Sigmoid colon (tissue), 7 donors: ENCODE results near the gene ADAMTS10. TPM values are rescaled to one million over a fixed set of nuclear protein-coding genes. Genes with fewer than 3 reads are reported as not detected.

Experiments
- DNase-seq: peaks from one replicate; pipeline ENCODE4 v3.0.0-alpha.2; 2019
- H3K27ac ChIP-seq, 4 donors: fragments of 200-600 bp; sonication (generic); one replicate each; pipeline ENCODE4 v1.5.1; 2016 to 2019; ENCODE audit warnings: mild to moderate bottlenecking in 1 of 4
- H3K27me3 ChIP-seq, 3 donors: fragments of 200-600 bp; sonication (generic); one replicate each; pipeline ENCODE4 v1.5.1; 2019; ENCODE audit warnings: mild to moderate bottlenecking in 1 of 3
- H3K36me3 ChIP-seq, 4 donors: fragments of 200-600 bp; sonication (generic); one replicate each; pipeline ENCODE4 v1.5.1; 2016 to 2019
- H3K4me1 ChIP-seq, 4 donors: fragments of 200-600 bp; sonication (generic); one replicate each; pipeline ENCODE4 v1.5.1; 2017 to 2019
- H3K4me3 ChIP-seq, 4 donors: fragments of 200-600 bp; sonication (generic); one replicate each; pipeline ENCODE4 v1.5.1; 2017 to 2019; ENCODE audit warnings: mild to moderate bottlenecking in 2 of 4, moderate library complexity in 1 of 4
- H3K9me3 ChIP-seq, 4 donors: fragments of 200-600 bp in 3 of 4; sonication (generic) in 3 of 4; one replicate each; pipeline versions ENCODE4 v1.5.1 to v1.6.1; 2013 to 2019
- EP300 ChIP-seq, 4 donors: sonication (generic); formaldehyde crosslinking; IDR thresholded peaks; one replicate each; pipeline ENCODE4 v1.6.1; 2017; ENCODE audit warnings: antibody characterized with exemption in 4 of 4
- POLR2A ChIP-seq, 2 donors: fragments of 450-650 bp; IDR thresholded peaks; one replicate each; pipeline ENCODE4 v1.6.1; 2016; ENCODE audit warnings: antibody characterized with exemption in 2 of 2, mild to moderate bottlenecking in 2 of 2, moderate library complexity in 2 of 2
- POLR2AphosphoS5 ChIP-seq, 4 donors: sonication (generic); formaldehyde crosslinking; IDR thresholded peaks; one replicate each; pipeline ENCODE4 v1.6.1; 2017; ENCODE audit warnings: antibody characterized with exemption in 4 of 4
- WGBS, 2 donors: extraction: QIAGEN DNeasy Blood & Tissue Kit; methylation state at CpG; one replicate each; pipeline ENCODE4 v1.1.7; 2013; 5-methylcytosine and 5-hydroxymethylcytosine counted together
- intact Hi-C: fragments of 100-400 bp; cut with DNase I; formaldehyde crosslinking; loops from one replicate; pipeline ENCODE4 v1.15.1; 2023
- polyA plus RNA-seq, 3 donors: library from polyadenylated mRNA; stranded (reverse); fragments of 200-250 nt; gene quantifications; one replicate each; pipeline ENCODE4 v1.2.3, GENCODE V29; 2013
- total RNA-seq, 4 donors: library from RNA; depleted of rRNA; stranded (reverse); fragments of >200 nt; gene quantifications; one replicate each; pipeline ENCODE4 v1.1.0, GENCODE V29; 2016
- TF ChIP-seq, protein P1 (sequence below), 4 experiments: fragments of 450-650 bp in 3 of 4; fragments of 200-600 bp in 1 of 4; IDR thresholded peaks; one replicate each; pipeline ENCODE4 v1.5.1; 2016 to 2019; ENCODE audit warnings: antibody characterized with exemption in 4 of 4, mild to moderate bottlenecking in 3 of 4, moderate library complexity in 2 of 4
- donor health status: healthy with polysubstance abuse.
- donor health status: Bipolar disorder and iron deficiency.
- donor health status: healthy.

Gene ADAMTS10
- total and polyA plus RNA-seq, 7 donors, result 1.2 to 90.6 (median 21.1) TPM; not detected in 1

DNA sequence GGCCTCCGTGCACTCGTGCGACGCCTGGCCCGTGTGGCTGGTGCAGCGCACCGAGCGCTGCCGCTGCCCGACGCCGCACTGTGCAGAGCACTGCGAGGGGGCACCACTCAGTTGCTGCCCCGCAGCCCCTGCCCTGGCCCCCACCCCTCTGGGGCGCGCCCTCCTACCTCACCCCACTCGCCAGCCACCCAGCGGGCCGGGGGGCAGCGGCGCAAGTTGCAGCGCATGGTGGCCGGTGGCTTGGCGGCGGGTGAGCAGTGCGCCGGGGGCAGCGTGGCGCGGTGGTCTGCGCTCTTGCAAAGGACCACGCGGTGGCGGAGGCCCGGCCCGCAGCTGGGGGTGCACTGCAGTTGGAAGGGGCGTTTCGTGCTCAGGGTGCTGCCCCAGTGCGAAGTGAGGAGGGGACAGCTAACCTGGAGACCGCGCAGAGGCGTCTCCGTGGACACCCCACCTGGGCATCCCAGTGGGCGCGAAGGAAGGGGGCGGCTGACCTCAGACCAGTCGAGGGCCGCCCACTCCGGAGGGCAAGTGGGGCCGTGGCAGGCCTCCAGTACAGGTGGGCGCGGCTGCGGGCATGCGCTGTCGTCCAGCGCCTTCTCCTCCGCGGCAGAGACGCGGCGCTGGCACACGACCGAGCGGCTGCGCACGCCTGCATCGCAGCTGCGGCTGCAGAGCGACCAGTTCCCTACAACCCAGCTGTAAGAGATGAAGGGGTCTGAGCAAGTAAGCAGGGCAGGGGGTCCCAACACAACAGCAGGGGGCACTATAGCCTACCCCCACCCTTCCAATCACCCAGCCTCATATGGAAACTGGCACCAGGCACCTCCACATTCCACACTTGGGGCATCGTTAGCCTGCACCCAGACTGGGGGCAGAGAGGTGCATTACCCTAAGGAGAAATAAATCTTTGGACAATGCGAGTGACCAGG, 25.3 kb downstream of the ADAMTS10 start:
- H3K27ac ChIP-seq, result no peak overlapping the region
- TF ChIP-seq POLR2A (IDR thresholded peaks at IDR 0.05) (no peak), EP300 (IDR thresholded peaks at IDR 0.05) (no peak), POLR2AphosphoS5 (IDR thresholded peaks at IDR 0.05) (no peak)
- TF ChIP-seq, protein P1, sequence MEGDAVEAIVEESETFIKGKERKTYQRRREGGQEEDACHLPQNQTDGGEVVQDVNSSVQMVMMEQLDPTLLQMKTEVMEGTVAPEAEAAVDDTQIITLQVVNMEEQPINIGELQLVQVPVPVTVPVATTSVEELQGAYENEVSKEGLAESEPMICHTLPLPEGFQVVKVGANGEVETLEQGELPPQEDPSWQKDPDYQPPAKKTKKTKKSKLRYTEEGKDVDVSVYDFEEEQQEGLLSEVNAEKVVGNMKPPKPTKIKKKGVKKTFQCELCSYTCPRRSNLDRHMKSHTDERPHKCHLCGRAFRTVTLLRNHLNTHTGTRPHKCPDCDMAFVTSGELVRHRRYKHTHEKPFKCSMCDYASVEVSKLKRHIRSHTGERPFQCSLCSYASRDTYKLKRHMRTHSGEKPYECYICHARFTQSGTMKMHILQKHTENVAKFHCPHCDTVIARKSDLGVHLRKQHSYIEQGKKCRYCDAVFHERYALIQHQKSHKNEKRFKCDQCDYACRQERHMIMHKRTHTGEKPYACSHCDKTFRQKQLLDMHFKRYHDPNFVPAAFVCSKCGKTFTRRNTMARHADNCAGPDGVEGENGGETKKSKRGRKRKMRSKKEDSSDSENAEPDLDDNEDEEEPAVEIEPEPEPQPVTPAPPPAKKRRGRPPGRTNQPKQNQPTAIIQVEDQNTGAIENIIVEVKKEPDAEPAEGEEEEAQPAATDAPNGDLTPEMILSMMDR (IDR thresholded peaks at IDR 0.05), result no peak
- H3K36me3 ChIP-seq, result peaks cover 0 to 50% (median 0%) of the 10 kb centered on the region in 4 donors
- no peaks in the 10 kb centered on the region for H3K27me3 ChIP-seq
- H3K9me3 ChIP-seq, result no peaks in the 10 kb centered on the region
- H3K4me3 ChIP-seq, result no peak overlapping the region
- peaks cover 0 to 6% (median 2%) of the 10 kb centered on the region in 4 donors for H3K4me1 ChIP-seq
- WGBS, 2 donors, result 77 to 86% methylated on average over 71 of the region's 71 CpGs
- DNase-seq, result no peak
- intact Hi-C loops, result no loop called here

DNA sequence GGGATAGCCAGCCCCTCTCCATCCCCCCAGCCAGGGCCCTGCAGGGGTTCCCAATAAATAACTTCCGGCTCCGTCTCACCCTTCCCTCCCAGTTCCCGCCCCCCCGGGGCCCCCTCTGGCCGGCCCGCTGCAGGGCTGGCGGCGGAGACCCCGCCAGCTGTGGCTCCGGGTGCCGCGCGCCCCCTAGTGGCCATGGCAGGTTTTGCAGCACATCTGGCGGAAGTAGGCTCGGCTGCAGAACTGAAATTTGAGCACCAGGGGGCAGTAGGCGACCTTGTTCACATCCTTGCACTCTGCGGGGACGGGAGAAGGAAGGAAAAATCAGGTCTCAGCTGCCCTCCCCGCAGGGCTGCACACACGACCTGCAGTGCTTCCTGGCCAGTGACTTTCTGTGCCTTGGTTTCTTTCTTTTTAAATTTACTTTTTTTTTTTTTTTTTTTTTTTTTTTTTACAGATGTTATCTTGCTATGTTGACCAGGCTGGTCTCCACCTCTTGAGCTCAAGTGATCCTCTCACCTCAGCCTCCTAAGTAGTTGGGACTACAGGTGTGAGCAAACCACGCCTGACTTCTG, 29.7 kb downstream of the ADAMTS10 start:
- intact Hi-C loops, result loop anchor here (2.0 kb wide), 2 partner anchors 62 to 252 kb away; partner anchors contain the start of genes MBD3L1 and ZNF558
- Histone ChIP-seq H3K9me3 (no peaks in the 10 kb centered on the region), H3K27ac (no peak overlapping the region), H3K36me3 (peaks cover 0 to 26% (median 0%) of the 10 kb centered on the region in 4 donors), H3K4me1 (peaks cover 0 to 9% (median 3%) of the 10 kb centered on the region in 4 donors), H3K27me3 (peaks cover 4 to 18% (median 17%) of the 10 kb centered on the region in 3 donors), H3K4me3 (no peak overlapping the region)
- TF ChIP-seq, protein P1 (IDR thresholded peaks at IDR 0.05), result peak; percentile 95 to 98 (median 96)
- TF ChIP-seq POLR2AphosphoS5 (IDR thresholded peaks at IDR 0.05), result peak in 3 of 4 donors; percentile 10 to 19 (median 18)
- TF ChIP-seq POLR2A (IDR thresholded peaks at IDR 0.05), result no peak
- TF ChIP-seq EP300 (IDR thresholded peaks at IDR 0.05), result no peak
- DNase-seq, result peak; percentile 88
- 2 to 4% methylated on average over 21 of the region's 21 CpGs for WGBS, 2 donors

DNA sequence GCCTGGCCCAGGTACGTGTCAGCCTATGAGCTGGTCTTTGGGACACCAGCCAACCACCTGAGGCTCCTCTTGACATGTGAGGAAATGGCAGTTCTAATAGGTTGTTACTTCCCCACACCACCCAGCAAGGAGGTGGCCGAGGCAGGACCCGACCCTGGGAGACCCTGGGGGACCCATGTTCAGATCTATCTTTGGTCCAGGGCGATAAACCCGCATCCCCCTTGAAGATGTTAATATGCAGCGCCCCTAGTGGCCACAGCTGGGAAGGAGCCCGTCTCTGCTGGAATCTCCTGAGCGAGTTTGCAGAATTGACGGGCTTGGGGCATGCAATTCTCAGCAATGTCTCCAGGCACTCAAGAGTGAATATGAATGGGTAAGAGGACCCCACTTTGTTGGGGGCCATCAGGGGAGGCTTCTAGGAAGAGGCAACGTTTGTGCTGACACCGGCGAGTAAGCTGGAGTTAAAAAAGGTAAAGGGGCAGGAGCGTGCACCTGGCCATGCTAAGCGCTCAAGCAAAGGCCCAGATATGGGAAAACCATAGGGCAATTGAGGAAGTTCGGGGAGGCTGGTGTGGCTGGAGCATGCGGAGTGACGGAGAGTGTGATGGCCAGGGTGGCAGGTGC, 31.8 kb downstream of the ADAMTS10 start:
- peak; percentile 82 for DNase-seq
- H3K27ac ChIP-seq, result no peak overlapping the region
- no peak for TF ChIP-seq POLR2A (IDR thresholded peaks at IDR 0.05)
- TF ChIP-seq, protein P1 (IDR thresholded peaks at IDR 0.05), result peak in 3 of 4 experiments; percentile 78 to 92 (median 81)
- H3K27me3 ChIP-seq, result peaks cover 4 to 18% (median 17%) of the 10 kb centered on the region in 3 donors
- H3K4me3 ChIP-seq, result no peak overlapping the region
- H3K4me1 ChIP-seq, result peaks cover 0 to 9% (median 3%) of the 10 kb centered on the region in 4 donors
- H3K9me3 ChIP-seq, result no peaks in the 10 kb centered on the region
- intact Hi-C loops, result loop anchor here (5.0 kb wide), 1 partner anchor 221 kb away; no protein-coding TSS in a partner anchor
- 11 to 18% methylated on average over 17 of the region's 17 CpGs for WGBS, 2 donors
- peaks cover 0 to 13% (median 0%) of the 10 kb centered on the region in 4 donors for H3K36me3 ChIP-seq

DNA sequence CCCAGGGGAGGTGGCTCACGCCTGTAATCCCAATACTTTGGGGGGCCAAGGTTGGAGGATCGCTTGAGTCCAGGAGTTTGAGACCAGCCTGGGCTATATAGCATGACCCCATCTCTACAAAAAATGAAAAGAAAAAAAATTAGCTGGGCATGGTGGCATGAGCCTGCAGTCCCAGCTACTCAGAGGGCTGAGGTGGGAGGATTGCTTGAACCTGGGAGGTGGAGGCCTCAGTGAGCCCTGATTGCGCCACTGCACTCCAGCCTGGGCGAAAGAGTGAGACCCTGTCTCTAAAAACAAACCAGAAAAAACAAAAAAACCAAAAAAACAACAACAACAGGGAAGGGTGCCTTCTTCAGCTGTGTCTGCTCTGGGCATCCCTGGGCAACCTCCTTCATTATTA, 32.8 kb downstream of the ADAMTS10 start:
- TF ChIP-seq, protein P1 (IDR thresholded peaks at IDR 0.05), result no peak
- TF ChIP-seq EP300 (IDR thresholded peaks at IDR 0.05), result no peak
- TF ChIP-seq POLR2A (IDR thresholded peaks at IDR 0.05), result no peak
- TF ChIP-seq POLR2AphosphoS5 (IDR thresholded peaks at IDR 0.05), result no peak
- Histone ChIP-seq H3K4me1 (peaks cover 0 to 9% (median 3%) of the 10 kb centered on the region in 4 donors), H3K9me3 (no peaks in the 10 kb centered on the region), H3K27me3 (peaks cover 4 to 18% (median 17%) of the 10 kb centered on the region in 3 donors), H3K4me3 (no peak overlapping the region), H3K27ac (no peak overlapping the region), H3K36me3 (peaks cover 0 to 5% (median 0%) of the 10 kb centered on the region in 4 donors)
- no peak for DNase-seq
- intact Hi-C loops, result loop anchor here (5.0 kb wide), 1 partner anchor 220 kb away; no protein-coding TSS in a partner anchor
- WGBS, 2 donors, result 69 to 71% methylated on average over 4 of the region's 4 CpGs
